ENCODE results near the gene TCF4.

The TCF4 gene

DNA sequence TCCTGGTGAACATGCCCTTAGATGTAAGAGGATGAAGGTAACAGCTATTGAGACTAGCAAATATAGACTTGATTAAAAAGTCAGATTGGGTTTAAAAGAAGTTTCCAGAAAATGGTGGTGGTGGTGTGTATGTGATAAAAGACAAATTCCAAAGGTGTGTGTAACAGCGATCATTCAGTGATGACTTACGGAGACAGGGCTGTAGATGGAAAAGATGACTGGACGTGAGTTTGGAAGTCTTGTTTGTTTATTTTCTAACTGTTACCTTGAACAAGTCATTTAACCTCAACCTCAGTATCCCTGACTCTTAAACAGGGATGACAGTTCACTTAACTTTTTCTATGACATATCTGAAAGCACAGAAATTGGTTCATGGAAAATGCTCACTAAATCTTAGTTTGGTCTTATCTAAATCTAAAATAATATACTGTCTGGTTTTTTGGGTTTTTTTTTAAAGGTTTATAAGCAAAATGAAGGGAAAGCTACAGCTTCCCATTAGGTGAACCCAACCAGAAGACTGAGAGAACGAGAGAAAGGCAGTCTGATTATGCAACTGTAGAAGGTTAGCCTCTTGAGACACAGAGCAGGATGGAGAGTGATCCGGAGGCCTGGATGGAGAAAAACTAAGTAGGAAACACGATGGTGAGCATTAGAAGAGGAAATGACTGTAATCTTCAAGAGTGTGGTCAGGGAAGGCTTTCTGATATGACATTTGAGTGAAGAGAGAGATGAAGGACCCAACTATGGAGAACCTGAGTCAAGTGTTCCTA lies 71.9 kb downstream of the TCF4 start:
- DNase-seq (ENCODE audit: low read depth) = peak; percentile 29
- TF ChIP-seq, protein P1, sequence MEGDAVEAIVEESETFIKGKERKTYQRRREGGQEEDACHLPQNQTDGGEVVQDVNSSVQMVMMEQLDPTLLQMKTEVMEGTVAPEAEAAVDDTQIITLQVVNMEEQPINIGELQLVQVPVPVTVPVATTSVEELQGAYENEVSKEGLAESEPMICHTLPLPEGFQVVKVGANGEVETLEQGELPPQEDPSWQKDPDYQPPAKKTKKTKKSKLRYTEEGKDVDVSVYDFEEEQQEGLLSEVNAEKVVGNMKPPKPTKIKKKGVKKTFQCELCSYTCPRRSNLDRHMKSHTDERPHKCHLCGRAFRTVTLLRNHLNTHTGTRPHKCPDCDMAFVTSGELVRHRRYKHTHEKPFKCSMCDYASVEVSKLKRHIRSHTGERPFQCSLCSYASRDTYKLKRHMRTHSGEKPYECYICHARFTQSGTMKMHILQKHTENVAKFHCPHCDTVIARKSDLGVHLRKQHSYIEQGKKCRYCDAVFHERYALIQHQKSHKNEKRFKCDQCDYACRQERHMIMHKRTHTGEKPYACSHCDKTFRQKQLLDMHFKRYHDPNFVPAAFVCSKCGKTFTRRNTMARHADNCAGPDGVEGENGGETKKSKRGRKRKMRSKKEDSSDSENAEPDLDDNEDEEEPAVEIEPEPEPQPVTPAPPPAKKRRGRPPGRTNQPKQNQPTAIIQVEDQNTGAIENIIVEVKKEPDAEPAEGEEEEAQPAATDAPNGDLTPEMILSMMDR (conservative IDR thresholded peaks at IDR 0.05; ENCODE audit: low read length) = no peak
- H3K4me3 ChIP-seq (ENCODE audit: low read length) = no peak overlapping the region

DNA sequence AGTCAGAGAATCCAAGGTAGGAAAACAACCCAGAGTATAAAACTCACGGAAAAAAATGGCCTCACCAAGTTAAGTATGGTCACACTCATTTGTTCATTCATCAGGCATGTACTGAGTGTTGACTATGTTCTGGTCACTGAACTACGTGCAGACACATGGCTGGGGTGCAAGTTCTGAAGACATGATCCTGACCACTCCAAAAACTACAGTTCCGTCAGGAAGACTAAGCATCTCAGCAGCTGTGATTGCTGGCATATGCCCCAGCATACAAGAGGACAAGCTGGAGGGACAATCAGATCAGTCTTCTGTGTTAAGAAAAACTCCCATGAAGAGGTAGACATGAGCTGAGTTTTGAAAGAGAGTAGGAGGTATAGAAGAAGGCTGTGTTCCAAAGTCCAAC lies 72.8 kb downstream of the TCF4 start:
- no peak overlapping the region for H3K4me3 ChIP-seq (ENCODE audit: low read length)
- DNase-seq (ENCODE audit: low read depth) = no peak
- TF ChIP-seq, protein P1 (conservative IDR thresholded peaks at IDR 0.05; ENCODE audit: low read length) = no peak

DNA sequence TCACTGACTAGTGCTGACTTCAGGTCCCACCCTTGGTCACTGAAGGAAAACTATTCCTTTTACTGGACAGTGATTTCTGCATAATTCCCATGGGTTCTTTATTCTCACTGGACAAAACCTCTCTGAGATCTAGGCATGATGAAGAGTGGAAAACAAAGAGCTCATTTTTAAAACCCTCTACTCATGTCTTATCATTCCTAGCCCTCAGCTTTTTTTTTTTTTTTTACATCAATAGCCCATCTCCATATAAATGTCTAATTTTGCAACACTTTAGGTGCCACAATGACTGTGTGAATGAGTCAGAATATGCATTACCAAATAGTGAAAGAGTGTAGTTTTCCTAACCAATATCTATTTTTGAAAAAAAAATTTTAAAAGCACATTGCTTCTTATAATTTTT lies 74.8 kb downstream of the TCF4 start:
- H3K4me3 ChIP-seq (ENCODE audit: low read length) = no peak overlapping the region
- TF ChIP-seq, protein P1 (conservative IDR thresholded peaks at IDR 0.05; ENCODE audit: low read length) = no peak
- peak; percentile 38 for DNase-seq (ENCODE audit: low read depth)

DNA sequence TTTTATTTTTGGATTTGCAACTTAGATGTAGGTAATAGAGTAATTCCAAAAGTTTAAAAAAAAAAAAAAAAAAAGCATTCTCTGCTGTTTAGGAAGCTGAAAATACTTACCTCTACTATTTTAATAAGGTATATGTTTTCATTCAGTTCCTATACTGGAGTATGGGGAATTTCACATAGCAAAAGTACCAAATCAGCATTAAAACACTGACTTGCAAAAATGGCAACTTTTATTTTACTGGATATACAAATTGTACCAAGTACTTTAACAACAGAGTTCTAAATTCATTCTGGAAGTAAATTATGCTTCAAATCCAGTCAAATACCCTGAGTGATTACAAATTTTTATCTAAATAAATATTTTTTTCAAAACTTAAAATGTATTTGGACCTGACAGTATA lies 76.7 kb downstream of the TCF4 start:
- H3K4me3 ChIP-seq (ENCODE audit: low read length) = no peak overlapping the region; the same call in 1 of the 2 replicates
- DNase-seq (ENCODE audit: low read depth) = no peak
- TF ChIP-seq, protein P1 (conservative IDR thresholded peaks at IDR 0.05; ENCODE audit: low read length) = no peak

DNA sequence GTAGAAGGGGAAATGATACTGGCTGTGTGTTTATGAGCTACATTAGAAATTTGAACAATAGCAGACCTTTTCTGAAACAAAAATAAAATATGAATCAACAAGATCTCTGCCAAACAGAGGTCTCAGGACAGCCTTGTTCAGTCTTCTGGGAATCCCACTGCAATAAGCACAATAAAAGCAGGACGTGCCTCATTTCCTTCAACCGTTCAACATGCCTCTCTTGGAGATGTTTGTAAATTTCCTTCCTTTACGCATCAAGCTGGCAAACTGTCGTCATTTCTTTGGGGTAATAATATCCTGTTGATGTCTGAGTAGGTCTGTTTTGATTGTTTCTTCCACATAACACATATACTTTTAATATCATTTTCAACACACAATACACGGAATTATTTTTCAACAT lies 77.2 kb downstream of the TCF4 start:
- TF ChIP-seq, protein P1 (conservative IDR thresholded peaks at IDR 0.05; ENCODE audit: low read length) = no peak
- H3K4me3 ChIP-seq (ENCODE audit: low read length) = peak overlapping the region; percentile 56
- DNase-seq (ENCODE audit: low read depth) = peak; percentile 82

DNA sequence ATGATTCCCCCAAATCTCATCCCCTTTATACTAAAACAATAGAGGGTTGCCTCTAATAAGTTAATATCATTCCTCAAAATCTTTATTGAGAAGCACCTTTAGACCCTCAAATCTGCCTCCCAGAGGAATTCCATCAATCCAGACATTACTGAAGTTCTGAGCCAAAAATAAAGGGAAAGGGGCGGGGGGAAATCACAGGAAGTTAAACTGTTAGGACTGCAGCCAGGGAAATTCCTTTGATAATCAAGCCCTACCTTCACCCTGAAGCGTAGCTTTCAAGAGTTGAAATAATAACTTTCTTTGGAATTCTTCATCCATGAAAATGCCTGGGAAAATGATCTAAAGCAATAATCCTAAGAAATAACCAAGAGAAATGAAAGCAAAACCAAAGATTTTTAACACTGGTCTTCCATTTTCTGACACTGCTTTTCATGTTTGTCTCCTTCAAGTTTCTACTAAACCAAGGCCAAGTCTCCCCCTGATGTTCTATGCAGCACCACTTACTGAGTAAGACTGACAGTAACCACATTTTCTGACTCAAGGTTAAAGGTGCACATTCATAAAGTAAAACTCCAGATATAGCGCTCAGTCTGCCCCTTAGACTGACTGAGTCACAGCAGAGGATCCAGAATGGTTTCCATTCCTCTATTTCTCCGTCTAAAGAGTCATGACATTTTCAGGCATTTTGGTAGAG lies 78.2 kb downstream of the TCF4 start:
- H3K4me3 ChIP-seq (ENCODE audit: low read length) = peak overlapping the region; percentile 56
- TF ChIP-seq, protein P1 (conservative IDR thresholded peaks at IDR 0.05; ENCODE audit: low read length) = no peak
- DNase-seq (ENCODE audit: low read depth) = peak; percentile 57

DNA sequence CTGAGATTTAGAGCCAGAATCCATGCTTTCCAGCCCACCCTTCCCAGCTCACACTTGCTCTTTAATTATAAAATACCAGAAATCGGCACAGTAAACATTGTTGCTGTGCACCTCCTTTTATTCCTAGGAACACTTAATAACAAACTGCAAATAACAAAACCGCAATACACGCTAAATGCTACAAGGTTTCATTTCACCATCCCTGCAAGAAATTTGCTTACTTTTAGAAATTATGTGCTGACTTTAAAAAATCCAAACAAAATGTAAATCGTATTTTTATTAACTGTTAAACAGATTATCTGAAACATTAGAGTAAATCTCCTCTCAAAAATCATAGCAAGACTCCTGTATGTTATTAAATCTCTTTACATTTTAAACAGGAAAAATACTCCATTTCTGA lies 79.3 kb downstream of the TCF4 start:
- no peak for DNase-seq (ENCODE audit: low read depth)
- H3K4me3 ChIP-seq (ENCODE audit: low read length) = no peak overlapping the region
- TF ChIP-seq, protein P1 (conservative IDR thresholded peaks at IDR 0.05; ENCODE audit: low read length) = no peak

Measured in AG10803 (cell line).